Measurements from ENCODE around the gene EVI5. TPM values are rescaled to one million over a fixed set of nuclear protein-coding genes. Genes with fewer than 3 reads are reported as not detected.

Gene EVI5
- total and polyA plus RNA-seq, 8 donors = 1.8 to 200 (median 52.0) TPM

DNA sequence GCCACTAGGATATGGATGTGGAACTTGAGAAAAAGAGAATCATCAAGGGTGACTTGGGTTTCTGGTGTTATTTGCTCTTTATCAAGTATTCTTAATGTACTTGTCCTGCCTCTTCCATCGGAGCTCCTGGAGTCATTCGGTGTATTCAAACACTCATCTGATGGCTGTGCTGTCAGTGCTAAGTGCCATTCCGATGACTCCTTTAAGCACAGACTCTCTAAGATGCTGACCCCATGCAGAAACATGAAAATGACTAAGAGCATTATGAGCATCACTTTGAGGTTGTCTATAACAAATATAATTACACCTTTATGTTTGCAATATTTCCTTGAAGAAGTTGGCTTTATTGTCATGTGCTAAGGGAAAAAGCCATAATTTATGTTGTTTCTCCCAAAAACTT lies 35.6 kb upstream of the EVI5 start:
- H3K9me3 ChIP-seq = no peaks in the 10 kb centered on the region
- TF ChIP-seq EP300 (IDR thresholded peaks at IDR 0.05) (no peak), POLR2AphosphoS5 (IDR thresholded peaks at IDR 0.05) (no peak), POLR2A (IDR thresholded peaks at IDR 0.05) (no peak), CTCF (IDR thresholded peaks at IDR 0.05) (no peak)
- no peaks in the 10 kb centered on the region for H3K36me3 ChIP-seq
- intact Hi-C loops (cut with DNase I; ENCODE audit: low total_unique reads) = loop anchor here (10.0 kb wide), 1 partner anchor 66 kb away; no protein-coding TSS in a partner anchor
- H3K27me3 ChIP-seq = no peaks in the 10 kb centered on the region
- no peak overlapping the region for H3K27ac ChIP-seq
- WGBS, 5 donors = 81 to 87% (median 85%) methylated on average over 3 of the region's 3 CpGs
- H3K4me3 ChIP-seq = no peak overlapping the region
- peaks cover 0 to 27% (median 11%) of the 10 kb centered on the region in 4 donors for H3K4me1 ChIP-seq
- DNase-seq = no peak

GRCh38 chr1:92820024-92820423 lies 35.1 kb upstream of the EVI5 start:
- intact Hi-C loops (cut with DNase I; ENCODE audit: low total_unique reads) = loop anchor here (10.0 kb wide), 1 partner anchor 65 kb away; no protein-coding TSS in a partner anchor
- WGBS, 5 donors = 59 to 71% (median 66%) methylated on average over 3 of the region's 3 CpGs
- Histone ChIP-seq H3K36me3 (no peaks in the 10 kb centered on the region), H3K27ac (no peak overlapping the region), H3K9me3 (no peaks in the 10 kb centered on the region), H3K4me3 (no peak overlapping the region), H3K27me3 (no peaks in the 10 kb centered on the region), H3K4me1 (peaks cover 0 to 27% (median 11%) of the 10 kb centered on the region in 4 donors)
- TF ChIP-seq EP300 (IDR thresholded peaks at IDR 0.05) (no peak), CTCF (IDR thresholded peaks at IDR 0.05) (no peak), POLR2AphosphoS5 (IDR thresholded peaks at IDR 0.05) (no peak), POLR2A (IDR thresholded peaks at IDR 0.05) (no peak)
- DNase-seq = no peak

DNA sequence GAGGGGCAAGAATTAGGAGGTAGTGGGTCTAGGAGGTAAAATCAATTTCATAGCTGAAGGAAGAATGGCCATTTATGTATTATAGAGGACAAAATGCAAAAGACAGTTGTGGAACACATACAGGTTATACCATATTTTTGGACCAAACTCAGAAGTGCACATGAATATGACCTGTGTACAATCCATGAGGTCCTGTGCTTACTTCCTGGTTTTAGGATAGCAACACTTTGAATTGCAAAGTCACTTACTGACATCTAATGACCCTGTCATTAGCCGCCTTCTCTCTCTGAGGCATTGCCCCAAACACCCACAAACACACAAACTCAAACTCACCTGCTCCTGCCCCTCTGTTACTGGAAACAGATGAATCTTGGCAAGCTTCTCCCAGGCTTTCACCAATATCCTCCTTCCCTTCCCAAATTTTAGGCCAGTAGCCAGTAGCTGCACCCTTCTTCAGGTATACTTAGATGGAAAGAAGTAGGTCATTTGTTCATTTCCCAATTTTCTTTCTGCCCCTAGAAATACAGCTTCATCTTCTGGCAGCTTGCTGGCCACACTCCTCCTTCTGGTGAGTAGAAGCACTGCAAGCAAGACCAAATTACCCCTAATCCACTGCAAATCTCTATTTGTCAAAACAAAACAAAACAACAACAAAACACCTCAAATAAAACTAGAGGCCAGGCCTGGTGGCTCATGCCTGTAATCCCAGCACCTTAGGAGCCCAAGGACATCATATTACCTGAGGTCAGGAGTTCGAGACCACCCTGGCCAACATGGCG lies 33.3 kb upstream of the EVI5 start:
- Histone ChIP-seq H3K27ac (peak overlapping the region; percentile 38 to 76 (median 63)), H3K36me3 (no peaks in the 10 kb centered on the region), H3K4me3 (no peak overlapping the region), H3K9me3 (no peaks in the 10 kb centered on the region), H3K27me3 (no peaks in the 10 kb centered on the region), H3K4me1 (peaks cover 0 to 18% (median 11%) of the 10 kb centered on the region in 4 donors)
- DNase-seq = peak in 1 of 2 donors; percentile 47
- WGBS, 5 donors = 80 to 95% (median 90%) methylated on average over 3 of the region's 3 CpGs
- intact Hi-C loops (cut with DNase I; ENCODE audit: low total_unique reads) = no loop called here
- TF ChIP-seq POLR2AphosphoS5 (IDR thresholded peaks at IDR 0.05) = no peak
- TF ChIP-seq CTCF (IDR thresholded peaks at IDR 0.05) = peak in 5 of 7 experiments; percentile 52 to 76 (median 64)

DNA sequence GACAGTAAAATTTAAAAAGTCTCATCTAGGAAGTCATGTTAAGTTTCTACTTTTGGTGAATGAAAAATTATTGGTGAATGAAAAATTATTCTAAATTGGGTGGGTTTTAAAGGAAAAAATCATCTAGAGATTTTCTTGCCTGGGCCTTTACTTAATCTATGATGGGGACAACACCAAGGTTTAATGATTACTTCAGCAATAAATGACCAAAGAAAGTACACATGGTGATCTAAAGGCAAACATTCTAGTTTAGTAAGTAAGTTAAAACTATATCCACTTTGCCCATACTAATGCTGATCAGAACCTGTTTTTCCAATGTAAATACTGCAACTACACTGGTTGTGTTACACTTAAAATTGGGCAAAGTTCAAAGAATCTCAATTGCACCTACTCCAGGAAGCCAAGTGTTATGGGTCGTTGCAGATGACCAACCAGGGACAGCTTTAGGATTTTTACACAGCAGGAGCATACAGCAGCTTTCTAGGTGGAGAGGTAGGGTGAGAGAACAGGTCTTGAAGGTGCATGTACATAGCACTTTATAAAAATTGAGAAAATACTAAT lies 32.3 kb upstream of the EVI5 start:
- Histone ChIP-seq H3K9me3 (no peaks in the 10 kb centered on the region), H3K4me3 (no peak overlapping the region), H3K27me3 (no peaks in the 10 kb centered on the region), H3K36me3 (no peaks in the 10 kb centered on the region), H3K4me1 (peaks cover 0 to 13% (median 11%) of the 10 kb centered on the region in 4 donors), H3K27ac (peak overlapping the region; percentile 38 to 76 (median 65))
- TF ChIP-seq POLR2A (IDR thresholded peaks at IDR 0.05) = no peak
- TF ChIP-seq CTCF (IDR thresholded peaks at IDR 0.05) = peak in 1 of 7 experiments; percentile 9
- TF ChIP-seq POLR2AphosphoS5 (IDR thresholded peaks at IDR 0.05) = peak in 1 of 3 donors; percentile 52
- TF ChIP-seq EP300 (IDR thresholded peaks at IDR 0.05) = no peak
- peak in 1 of 2 donors; percentile 71 for DNase-seq
- 12 to 48% (median 33%) methylated on average over 1 of the region's 1 CpG for WGBS, 5 donors
- intact Hi-C loops (cut with DNase I; ENCODE audit: low total_unique reads) = no loop called here
